Measurements from ENCODE around the gene FAAP20. TPM values are rescaled to one million over a fixed set of nuclear protein-coding genes. Genes with fewer than 3 reads are reported as not detected.

Gene FAAP20
- total and polyA plus RNA-seq, 2 experiments from 2014 or later = 130 to 188 TPM

- peaks cover 3% of the 10 kb centered on the region for H3K36me3 ChIP-seq
- no peaks in the 10 kb centered on the region for H3K27me3 ChIP-seq
- H3K4me3 ChIP-seq = no peak overlapping the region
- no peaks in the 10 kb centered on the region for H3K4me1 ChIP-seq (ENCODE audit: low read depth)
- no peaks in the 10 kb centered on the region for H3K9me3 ChIP-seq (ENCODE audit: low read depth)
- no peak overlapping the region for H3K27ac ChIP-seq
- peak; percentile 98 for TF ChIP-seq CTCF (IDR thresholded peaks at IDR 0.05; ENCODE audit: low read depth, low read length)
- DNase-seq (ENCODE audit: low read depth in 1 of 2, low spot score in 1 of 2) = peak; percentile 67 to 77
Observed at GRCh38 chr1:2174348-2175054, 20.1 kb downstream of the FAAP20 start.

GRCh38 chr1:2173546-2174347, 20.8 kb downstream of the FAAP20 start:
- Histone ChIP-seq H3K36me3 (peaks cover 3% of the 10 kb centered on the region), H3K4me3 (no peak overlapping the region), H3K27ac (no peak overlapping the region), H3K27me3 (no peaks in the 10 kb centered on the region), H3K4me1 (ENCODE audit: low read depth) (no peaks in the 10 kb centered on the region), H3K9me3 (ENCODE audit: low read depth) (no peaks in the 10 kb centered on the region)
- no peak for DNase-seq (ENCODE audit: low read depth in 1 of 2, low spot score in 1 of 2)
- no peak for TF ChIP-seq CTCF (IDR thresholded peaks at IDR 0.05; ENCODE audit: low read depth, low read length)

- no peak for DNase-seq (ENCODE audit: low read depth in 1 of 2, low spot score in 1 of 2)
- no peak for TF ChIP-seq CTCF (IDR thresholded peaks at IDR 0.05; ENCODE audit: low read depth, low read length)
- no peak overlapping the region for H3K4me3 ChIP-seq
- no peaks in the 10 kb centered on the region for H3K27me3 ChIP-seq
- no peak overlapping the region for H3K27ac ChIP-seq
- H3K36me3 ChIP-seq = peaks cover 3% of the 10 kb centered on the region
- no peaks in the 10 kb centered on the region for H3K4me1 ChIP-seq (ENCODE audit: low read depth)
- H3K9me3 ChIP-seq (ENCODE audit: low read depth) = no peaks in the 10 kb centered on the region
Observed at GRCh38 chr1:2172551-2173146, 21.9 kb downstream of the FAAP20 start.

- Histone ChIP-seq H3K27ac (no peak overlapping the region), H3K4me3 (no peak overlapping the region), H3K27me3 (no peaks in the 10 kb centered on the region), H3K9me3 (ENCODE audit: low read depth) (no peaks in the 10 kb centered on the region), H3K36me3 (peaks cover 3% of the 10 kb centered on the region), H3K4me1 (ENCODE audit: low read depth) (no peaks in the 10 kb centered on the region)
- DNase-seq (ENCODE audit: low read depth in 1 of 2, low spot score in 1 of 2) = no peak
- no peak for TF ChIP-seq CTCF (IDR thresholded peaks at IDR 0.05; ENCODE audit: low read depth, low read length)
Observed at GRCh38 chr1:2172012-2172411, 22.6 kb downstream of the FAAP20 start.

GRCh38 chr1:2170211-2170610, 24.4 kb downstream of the FAAP20 start:
- Histone ChIP-seq H3K4me1 (ENCODE audit: low read depth) (no peaks in the 10 kb centered on the region), H3K27me3 (no peaks in the 10 kb centered on the region), H3K36me3 (peaks cover 3% of the 10 kb centered on the region), H3K9me3 (ENCODE audit: low read depth) (no peaks in the 10 kb centered on the region), H3K4me3 (no peak overlapping the region), H3K27ac (no peak overlapping the region)
- TF ChIP-seq CTCF (IDR thresholded peaks at IDR 0.05; ENCODE audit: low read depth, low read length) = no peak
- DNase-seq (ENCODE audit: low read depth in 1 of 2, low spot score in 1 of 2) = no peak

Data from cardiac muscle cell (in vitro differentiated cells and primary cell).